H1 (cell line): ENCODE results near the gene MAP2K1. TPM values are rescaled to one million over a fixed set of nuclear protein-coding genes. Genes with fewer than 3 reads are reported as not detected.

Experiments
- CTCF ChIA-PET: fragments of 300-600 bp; sonication (Branson Sonifier 250); formaldehyde crosslinking; loops from one replicate; lab custom pipeline; 2021; ENCODE audit not compliant: partially characterized antibody; lab: Charles Lee
- POLR2A ChIA-PET: fragments of 300-600 bp; sonication (Branson Sonifier 250); formaldehyde crosslinking; loops from one replicate; lab custom pipeline; 2021; ENCODE audit warnings: inconsistent platforms; ENCODE audit not compliant: partially characterized antibody; lab: Charles Lee
- DNase-seq, 2 experiments: peaks; one replicate each; pipeline versions ENCODE4 v3.0.0 to v3.0.0-alpha.2; 2010 to 2022; ENCODE audit warnings: low spot score in 2 of 2, low read depth in 1 of 2, mixed read lengths in 1 of 2
- FAIRE-seq: peaks from 2 replicates; lab custom pipeline; 2011; peaks lifted over from hg19 to GRCh38; lab: Jason Lieb, UNC
- H2AFZ ChIP-seq: 2 replicates; pipeline ENCODE4 v1.8.1; 2012; ENCODE audit warnings: low read length, inconsistent platforms
- H2AK5ac ChIP-seq: 2 replicates; pipeline ENCODE4 v1.6.1; 2013; ENCODE audit warnings: low read depth, low read length
- H2BK120ac ChIP-seq: replicated peaks from 2 replicates; pipeline ENCODE3; 2013; ENCODE audit warnings: low read depth, low read length, inconsistent platforms
- H2BK12ac ChIP-seq: 2 replicates; pipeline ENCODE4 v1.6.1; 2013; ENCODE audit warnings: low read depth, low read length
- H2BK15ac ChIP-seq: 2 replicates; pipeline ENCODE4 v1.6.1; 2013; ENCODE audit warnings: low read length
- H2BK20ac ChIP-seq: 2 replicates; pipeline ENCODE4 v1.6.1; 2013; ENCODE audit warnings: low read length
- H2BK5ac ChIP-seq: 2 replicates; pipeline ENCODE4 v1.6.1; 2013; ENCODE audit warnings: low read depth, low read length
- H3K14ac ChIP-seq: 2 replicates; pipeline ENCODE4 v1.6.1; 2013; ENCODE audit warnings: inconsistent platforms; ENCODE audit not compliant: insufficient read length
- H3K18ac ChIP-seq: 2 replicates; pipeline ENCODE4 v1.6.1; 2013; ENCODE audit warnings: low read length; ENCODE audit errors: extremely low read depth
- H3K23ac ChIP-seq: 2 replicates; pipeline ENCODE4 v1.6.1; 2013; ENCODE audit warnings: inconsistent platforms; ENCODE audit not compliant: insufficient read length
- H3K23me2 ChIP-seq: 2 replicates; pipeline ENCODE4 v1.6.1; 2013; ENCODE audit warnings: low read depth, low read length
- H3K27ac ChIP-seq: 2 replicates; pipeline ENCODE4 v1.6.1; 2011; ENCODE audit warnings: low read depth, low read length, inconsistent platforms
- H3K27me3 ChIP-seq, 4 experiments: replicated peaks in 1 of 4; 1 replicate in 1 of 4; 2 replicates in 3 of 4; pipeline versions ENCODE4 v1.6.1 to v1.8.1; 2011 to 2013; ENCODE audit warnings: low read length in 3 of 4, mild to moderate bottlenecking in 3 of 4, inconsistent platforms in 2 of 4, mixed read lengths in 2 of 4, moderate library complexity in 1 of 4; ENCODE audit not compliant: control insufficient read depth in 3 of 4, insufficient read depth in 3 of 4; ENCODE audit errors: extremely low read depth in 1 of 4
- H3K36me3 ChIP-seq, 4 experiments: 2 replicates each; pipeline versions ENCODE4 v1.6.1 to v1.8.1; 2011 to 2013; ENCODE audit warnings: mild to moderate bottlenecking in 4 of 4, low read length in 3 of 4, moderate library complexity in 2 of 4, control low read depth in 1 of 4, inconsistent platforms in 1 of 4; ENCODE audit not compliant: insufficient read depth in 4 of 4, control insufficient read depth in 2 of 4
- H3K4ac ChIP-seq: replicated peaks from 2 replicates; pipeline ENCODE3; 2013; ENCODE audit warnings: low read length, low read depth, mixed read lengths, inconsistent platforms; ENCODE audit not compliant: insufficient read length
- H3K4me1 ChIP-seq, 4 experiments: replicated peaks in 1 of 4; 1 replicate in 1 of 4; 2 replicates in 3 of 4; pipeline versions ENCODE4 v1.6.1 to v1.8.1; 2011 to 2013; ENCODE audit warnings: low read length in 3 of 4, inconsistent platforms in 2 of 4, mixed read lengths in 1 of 4; ENCODE audit not compliant: insufficient read depth in 4 of 4, control insufficient read depth in 3 of 4
- H3K4me2 ChIP-seq, 2 experiments: 2 replicates each; pipeline versions ENCODE4 v1.6.1 to v1.8.1; 2011 to 2013; ENCODE audit warnings: low read depth in 2 of 2, low read length in 2 of 2, control low read depth in 1 of 2, inconsistent platforms in 1 of 2, mild to moderate bottlenecking in 1 of 2; ENCODE audit not compliant: insufficient read depth in 1 of 2
- H3K4me3 ChIP-seq, 4 experiments: fragments of 200-600, 300-600 bp in 1 of 4; sonication (generic), shearing (Covaris generic), sonication (Bioruptor Twin) in 1 of 4; 2 replicates each; pipeline versions ENCODE4 v1.5.1 to v1.8.1; 2011 to 2016; ENCODE audit warnings: low read length in 4 of 4, low read depth in 3 of 4, control low read depth in 2 of 4, inconsistent platforms in 2 of 4, mild to moderate bottlenecking in 2 of 4, mixed read lengths in 1 of 4, moderate library complexity in 1 of 4; ENCODE audit not compliant: insufficient read depth in 2 of 4; ENCODE audit errors: extremely low read depth in 1 of 4
- H3K56ac ChIP-seq: replicated peaks from 2 replicates; pipeline ENCODE3; 2013; ENCODE audit warnings: low read depth, mild to moderate bottlenecking, mixed read lengths, low read length, inconsistent platforms; ENCODE audit not compliant: insufficient read length
- H3K79me1 ChIP-seq: 2 replicates; pipeline ENCODE4 v1.6.1; 2013; ENCODE audit warnings: low read depth, low read length, control low read depth
- H3K79me2 ChIP-seq, 2 experiments: 2 replicates each; pipeline versions ENCODE4 v1.6.1 to v1.8.1; 2012 to 2013; ENCODE audit warnings: low read length in 2 of 2, mild to moderate bottlenecking in 2 of 2, inconsistent platforms in 1 of 2; ENCODE audit not compliant: insufficient read depth in 2 of 2, control insufficient read depth in 1 of 2
- H3K9ac ChIP-seq, 4 experiments: replicated peaks in 1 of 4; 1 replicate in 1 of 4; 2 replicates in 3 of 4; pipeline versions ENCODE4 v1.6.1 to v1.8.1; 2011 to 2013; ENCODE audit warnings: low read depth in 3 of 4, low read length in 3 of 4, control low read depth in 2 of 4, mild to moderate bottlenecking in 2 of 4, moderate library complexity in 2 of 4, inconsistent platforms in 1 of 4; ENCODE audit errors: extremely low read depth in 1 of 4
- H3K9me3 ChIP-seq, 2 experiments: 2 replicates each; pipeline versions ENCODE4 v1.6.1 to v1.8.1; 2012 to 2013; ENCODE audit warnings: mild to moderate bottlenecking in 2 of 2, moderate library complexity in 2 of 2, control low read depth in 1 of 2, inconsistent platforms in 1 of 2, low read depth in 1 of 2, low read length in 1 of 2, mixed read lengths in 1 of 2; ENCODE audit not compliant: insufficient read depth in 2 of 2
- H4K20me1 ChIP-seq, 2 experiments: replicated peaks in 1 of 2; 2 replicates each; pipeline versions ENCODE3 to v1.8.1; 2011 to 2013; ENCODE audit warnings: inconsistent platforms in 2 of 2, low read length in 2 of 2, mild to moderate bottlenecking in 1 of 2; ENCODE audit not compliant: insufficient read depth in 2 of 2, control insufficient read depth in 1 of 2
- H4K5ac ChIP-seq: 2 replicates; pipeline ENCODE4 v1.6.1; 2013; ENCODE audit warnings: low read length, low read depth, mixed read lengths, inconsistent platforms; ENCODE audit not compliant: insufficient read length
- H4K8ac ChIP-seq: 2 replicates; pipeline ENCODE4 v1.8.0; 2013; ENCODE audit warnings: mild to moderate bottlenecking, moderate library complexity, low read length, inconsistent platforms; ENCODE audit not compliant: insufficient read depth; ENCODE audit errors: extremely low read depth
- H4K91ac ChIP-seq: replicated peaks from 2 replicates; pipeline ENCODE3; 2013; ENCODE audit warnings: low read length, mixed read lengths, inconsistent platforms; ENCODE audit not compliant: insufficient read length
- BCL11A ChIP-seq, 2 experiments: IDR thresholded peaks; one replicate each; pipeline ENCODE4 v1.6.1; 2011; ENCODE audit warnings: low read depth in 2 of 2, low read length in 2 of 2, mild to moderate bottlenecking in 2 of 2
- CHD1 ChIP-seq: IDR thresholded peaks from 2 replicates; pipeline ENCODE4 v1.6.1; 2012; ENCODE audit warnings: low read depth, low read length, improper control_type of control experiment
- E2F6 ChIP-seq: IDR thresholded peaks from 2 replicates; pipeline ENCODE4 v1.6.1; 2012; ENCODE audit warnings: inconsistent platforms
- GTF2F1 ChIP-seq: IDR thresholded peaks from 2 replicates; pipeline ENCODE4 v1.6.1; 2012; ENCODE audit warnings: low read depth, low read length, improper control_type of control experiment, borderline replicate concordance
- KDM1A ChIP-seq: fragments of 200-600, 300-600 bp; sonication (generic); IDR thresholded peaks from 2 replicates; pipeline ENCODE4 v1.7.1; 2016; ENCODE audit warnings: mild to moderate bottlenecking, low read length, borderline replicate concordance
- NANOG ChIP-seq: IDR thresholded peaks from 2 replicates; pipeline ENCODE4 v1.6.1; 2011; ENCODE audit warnings: low read length, low read depth, mild to moderate bottlenecking, inconsistent platforms; ENCODE audit not compliant: insufficient read depth, poor library complexity, severe bottlenecking
- PHF8 ChIP-seq: fragments of 200-600 bp; sonication (generic); conservative IDR thresholded peaks from 2 replicates; pipeline ENCODE4 v1.7.1; 2012; ENCODE audit warnings: low read depth, mild to moderate bottlenecking, inconsistent platforms, low read length, moderate library complexity
- YY1 ChIP-seq: IDR thresholded peaks from 2 replicates; pipeline ENCODE4 v1.6.1; 2011; ENCODE audit warnings: low read depth, mild to moderate bottlenecking, low read length
- WGBS, 2 experiments: shearing (Covaris generic) in 1 of 2; methylation state at CpG; one replicate each; pipeline versions ENCODE4 v1.1.6 to v1.1.7; 2013 to 2015; ENCODE audit warnings: low lambda C conversion rate in 2 of 2, mixed read lengths in 2 of 2, inconsistent platforms in 1 of 2, low coverage in 1 of 2, missing lambda C conversion rate in 1 of 2; ENCODE audit not compliant: insufficient replicate concordance in 2 of 2, insufficient coverage in 1 of 2, insufficient read length in 1 of 2; ENCODE audit errors: extremely low coverage in 1 of 2, missing lambda C conversion rate in 1 of 2; 5-methylcytosine and 5-hydroxymethylcytosine counted together
- polyA plus RNA-seq, 7 experiments: library from polyadenylated mRNA; depleted of rRNA in 3 of 7; stranded (reverse) in 5 of 7; unstranded in 2 of 7; fragments of >200 nt in 5 of 7; fragments of 200-250 nt in 2 of 7; gene quantifications; 1 replicate in 5 of 7; 2 replicates in 1 of 7; 4 replicates in 1 of 7; pipeline versions ENCODE4 v1.2.1 to v1.2.3, GENCODE V29; 2011 to 2013; ENCODE audit warnings: missing spikeins in 2 of 7, mixed read lengths in 2 of 7
- total RNA-seq: library from RNA; stranded (reverse); fragmentation: NEBNext Ultra II Directional; extraction: Animal tissue kit (Norgen Biotek cat#: 25700); gene quantifications from 2 replicates; pipeline ENCODE4 v1.2.1, GENCODE V29; 2021

The MAP2K1 gene
- total and polyA plus RNA-seq, 2 of the 8 experiments (the other 6 are each of a cell fraction or from before 2014, with no cell fraction given), result 54.7 to 78.2 TPM

GRCh38 chr15:66504563-66505429 lies 118.1 kb downstream of the MAP2K1 start, which contains the start of the genes RPL4 and ZWILCH:
Gene RPL4 (minus strand): TSS chr15:66504855. CDS start chr15:66504790, 65 bp downstream.
Gene ZWILCH (plus strand): TSS chr15:66505326. CDS start chr15:66505339, 13 bp downstream.
- Histone ChIP-seq H2BK5ac (peak within 1 kb of the TSS; percentile 93), H3K18ac (peak within 1 kb of the TSS; percentile 86), H2BK120ac (peak within 1 kb of the TSS; percentile 4), H3K79me2 (peaks cover 20 to 69% of the 10 kb centered on the region in 2 experiments), H3K9ac (peak within 1 kb of the TSS; percentile 93 to 99 (median 96)), H3K36me3 (peaks cover 28 to 43% (median 35%) of the 10 kb centered on the region in 4 experiments), H3K23ac (no peak within 1 kb of the TSS), H3K27me3 (no peaks in the 10 kb centered on the region), H3K4ac (peak within 1 kb of the TSS; percentile 94), H4K91ac (peak within 1 kb of the TSS; percentile 91), H3K9me3 (no peaks in the 10 kb centered on the region), H3K4me2 (peak within 1 kb of the TSS; percentile 85 to 93), H3K27ac (peak within 1 kb of the TSS; percentile 93), H4K20me1 (peaks cover 0 to 4% of the 10 kb centered on the region in 2 experiments), H4K5ac (peak within 1 kb of the TSS; percentile 96), H3K56ac (peak within 1 kb of the TSS; percentile 92), H2BK12ac (0 out of 2 replicates have a peak within 1 kb of the TSS, but pooled peaks have one; percentile 18), H2BK20ac (no peak within 1 kb of the TSS), H3K4me1 (peaks cover 0 to 6% (median 5%) of the 10 kb centered on the region in 4 experiments; a peak in 4 of 7 replicates), H2BK15ac (no peak within 1 kb of the TSS), H4K8ac (peak within 1 kb of the TSS; percentile 90; the same call in 1 of the 2 replicates), H3K4me3 (peak within 1 kb of the TSS; percentile 95 to 100 (median 99)), H3K14ac (peak within 1 kb of the TSS; percentile 95), H2AFZ (peak within 1 kb of the TSS; percentile 97), H3K79me1 (peaks cover 4% of the 10 kb centered on the region), H3K23me2 (peaks cover 12% of the 10 kb centered on the region), H2AK5ac (peak within 1 kb of the TSS; percentile 76; the same call in 1 of the 2 replicates)
- CTCF ChIA-PET, result interaction anchor here (1.0 kb wide), 1 partner anchor 11 kb away, joined by 5 read pairs; no protein-coding TSS in a partner anchor
- peak; percentile 46 to 82 for DNase-seq
- WGBS, 2 experiments, result 2% methylated on average over 38 of the region's 46 CpGs; no CpG with 5 or more reads in 1 of the 2 experiments
- no peak for FAIRE-seq
- POLR2A ChIA-PET, result interaction anchor here (0.6 to 4.7 kb wide), 57 partner anchors 7 to 635 kb away, joined by 3 to 52 read pairs (median 4); partner anchors contain the start of genes LCTL, MAP2K1, MEGF11 and RAB11A
- no peak for TF ChIP-seq E2F6
- peak; percentile 95 for TF ChIP-seq YY1
- TF ChIP-seq GTF2F1, result peak; percentile 77; the same call in 1 of the 2 replicates
- TF ChIP-seq KDM1A, result peak; percentile 69; the same call in 1 of the 2 replicates
- TF ChIP-seq CHD1, result peak; percentile 19; the same call in 1 of the 2 replicates
- TF ChIP-seq BCL11A (IDR thresholded peaks at IDR 0.05; ENCODE audit: low read depth in 2 of 2, low read length in 2 of 2), result no peak
- no peak for TF ChIP-seq NANOG
- peak; percentile 93 for TF ChIP-seq PHF8
